HEK293 (cell line): ENCODE results near the gene CHN2.

Experiments
- CTCF ChIP-seq: fragments of 450-650 bp; formaldehyde crosslinking; IDR thresholded peaks from 2 replicates; pipeline ENCODE4 v1.5.1; 2016; ENCODE audit warnings: missing biosample characterization, missing genetic modification characterization
- PBX3 ChIP-seq: sonication (generic); formaldehyde crosslinking; IDR thresholded peaks from 2 replicates; pipeline ENCODE4 v1.8.1; 2022; ENCODE audit warnings: mild to moderate bottlenecking, moderate library complexity, missing genetic modification reagents
- REST ChIP-seq: fragments of 450-650 bp; formaldehyde crosslinking; IDR thresholded peaks from 2 replicates; pipeline ENCODE4 v1.5.1; 2016; ENCODE audit warnings: missing biosample characterization, missing genetic modification characterization
- TCF7L2 ChIP-seq: IDR thresholded peaks from 2 replicates; pipeline ENCODE4 v1.6.1; 2011; ENCODE audit warnings: low read depth, mild to moderate bottlenecking, inconsistent platforms, low read length, moderate library complexity, borderline replicate concordance
- YY1 ChIP-seq: fragments of 450-650 bp; formaldehyde crosslinking; IDR thresholded peaks from 2 replicates; pipeline ENCODE4 v1.5.1; 2018; ENCODE audit warnings: missing biosample characterization, missing genetic modification characterization
- ZNF335 ChIP-seq: fragments of 450-650 bp; formaldehyde crosslinking; conservative IDR thresholded peaks from 2 replicates; pipeline ENCODE4 v1.5.1; 2016; ENCODE audit warnings: missing biosample characterization, missing genetic modification characterization
- ZNF354C ChIP-seq: fragments of 450-650 bp; formaldehyde crosslinking; IDR thresholded peaks from 2 replicates; pipeline ENCODE4 v1.5.1; 2016; ENCODE audit warnings: missing biosample characterization, missing genetic modification characterization, low read depth, borderline replicate concordance
- ZNF37A ChIP-seq: fragments of 450-650 bp; IDR thresholded peaks from 2 replicates; pipeline ENCODE4 v1.5.1; 2018; ENCODE audit warnings: missing biosample characterization, missing genetic modification characterization
- ZNF391 ChIP-seq: fragments of 450-650 bp; formaldehyde crosslinking; IDR thresholded peaks from 2 replicates; pipeline ENCODE4 v1.5.1; 2016; ENCODE audit warnings: low read depth, missing biosample characterization, missing genetic modification characterization, borderline replicate concordance
- ZNF610 ChIP-seq: fragments of 450-650 bp; formaldehyde crosslinking; IDR thresholded peaks from 2 replicates; pipeline ENCODE4 v1.5.1; 2016; ENCODE audit warnings: missing biosample characterization, missing genetic modification characterization, borderline replicate concordance
- ZNF660 ChIP-seq: fragments of 450-650 bp; IDR thresholded peaks from 2 replicates; pipeline ENCODE4 v1.5.1; 2018; ENCODE audit warnings: missing biosample characterization, mild to moderate bottlenecking, missing genetic modification characterization
- ZNF776 ChIP-seq: fragments of 450-650 bp; formaldehyde crosslinking; IDR thresholded peaks from 2 replicates; pipeline ENCODE4 v1.5.0; 2017; ENCODE audit warnings: missing biosample characterization, missing genetic modification characterization, borderline replicate concordance

- TF ChIP-seq CTCF (tag by site-specific recombination) (no peak), ZNF335 (no peak), ZNF660 (tag by site-specific recombination) (no peak), TCF7L2 (no peak), ZNF776 (tag by site-specific recombination) (no peak), ZNF37A (tag by site-specific recombination) (no peak), ZNF391 (tag by site-specific recombination) (no peak), ZNF354C (tag by site-specific recombination) (no peak), PBX3 (CRISPR knock-in tag) (no peak), REST (tag by site-specific recombination) (no peak), ZNF610 (tag by site-specific recombination) (no peak), YY1 (tag by site-specific recombination) (no peak)
Measured at GRCh38 chr7:29287366-29287765, 92.8 kb downstream of the CHN2 start.
